G401 (cell line): ENCODE measurements around the gene CSNK1D. TPM values are rescaled to one million over a fixed set of nuclear protein-coding genes. Genes with fewer than 3 reads are reported as not detected.

Source experiments
- DNase-seq: peaks from one replicate; pipeline ENCODE4 v3.0.0-alpha.2; 2015; ENCODE audit warnings: low spot score
- in situ Hi-C: cut with HindIII; loops from 2 replicates; pipeline ENCODE4 v1.10.0; 2016; ENCODE audit warnings: low sequenced_read_pairs, mixed read lengths
- total RNA-seq: library from RNA; depleted of rRNA; stranded (reverse); fragments of >200 nt; shearing (Covaris generic); gene quantifications from 2 replicates; pipeline ENCODE4 v1.2.3, GENCODE V29; 2014

CSNK1D gene
- total RNA-seq, 1 experiment from 2014 or later, result 87.7 TPM

DNA sequence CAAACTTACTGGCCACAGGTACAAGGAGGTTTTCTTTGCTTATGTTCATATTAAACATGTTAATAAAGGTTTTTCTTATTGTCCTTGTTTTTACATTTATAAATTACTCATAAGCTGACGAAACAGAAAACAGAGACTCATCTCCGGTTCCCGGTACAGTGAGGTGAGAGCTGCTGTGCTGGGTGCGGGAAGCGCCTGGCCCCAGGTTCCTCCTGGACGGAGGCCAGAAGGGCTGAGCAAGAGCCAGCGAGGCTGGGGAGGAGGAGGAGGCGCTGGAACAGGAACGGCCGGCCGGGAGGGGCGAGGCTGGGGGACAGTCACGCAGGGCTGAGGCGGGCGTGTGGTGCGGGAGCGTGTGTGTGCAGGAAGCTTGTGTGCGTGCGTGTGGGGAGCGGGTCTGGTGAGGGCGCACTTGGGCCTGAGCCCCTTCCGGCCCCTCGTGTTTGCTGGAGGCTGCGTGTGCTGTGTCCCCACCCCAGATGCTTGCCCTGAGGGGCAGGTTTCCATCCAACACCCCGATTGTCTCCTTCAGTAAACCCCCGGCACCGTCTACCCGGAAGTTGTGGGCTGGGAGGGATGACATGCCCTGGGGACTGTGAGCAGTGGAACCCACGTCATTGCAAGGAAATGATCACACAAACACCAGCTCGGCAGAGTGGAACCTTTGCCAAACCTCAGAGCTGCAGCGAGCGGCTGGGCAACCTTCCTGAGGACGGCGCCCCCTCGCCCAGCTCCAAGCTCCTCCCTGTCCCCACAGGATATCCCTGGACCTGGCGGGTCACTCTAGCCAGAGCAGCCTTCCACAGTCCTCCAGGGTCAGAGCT lies 24.4 kb upstream of the CSNK1D start:
- DNase-seq, result peak; percentile 81
- in situ Hi-C loops, result loop anchor here (10.0 kb wide), 1 partner anchor 47 kb away; no protein-coding TSS in a partner anchor

DNA sequence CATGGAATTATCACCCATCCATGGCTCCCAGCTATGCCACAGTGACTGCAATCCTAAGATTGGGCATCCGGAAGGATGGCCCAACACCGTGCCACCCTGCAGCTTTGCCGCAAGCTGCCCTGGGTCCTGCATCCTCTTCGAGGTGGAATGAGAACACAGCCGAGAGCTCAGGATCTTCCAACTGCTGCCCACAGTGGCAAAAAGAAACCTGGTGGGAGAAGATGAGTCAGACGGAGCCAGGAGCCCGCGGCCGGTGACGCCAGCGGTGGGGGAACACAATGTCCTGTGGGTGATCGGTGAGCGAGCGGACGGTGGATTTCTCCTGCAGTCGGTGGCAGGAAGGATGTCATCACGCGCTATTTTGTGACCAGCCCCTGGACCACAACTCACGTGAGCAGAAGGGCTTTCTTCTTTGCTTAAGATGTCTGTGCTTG lies 23.8 kb upstream of the CSNK1D start:
- DNase-seq, result peak; percentile 84
- in situ Hi-C loops, result loop anchor here (10.0 kb wide), 1 partner anchor 48 kb away; no protein-coding TSS in a partner anchor

- in situ Hi-C loops, result loop anchor here (10.0 kb wide), 1 partner anchor 48 kb away; no protein-coding TSS in a partner anchor
- no peak for DNase-seq
Observed at GRCh38 chr17:82296511-82297279, 23.2 kb upstream of the CSNK1D start.

GRCh38 chr17:82295472-82295814 lies 21.9 kb upstream of the CSNK1D start:
- in situ Hi-C loops, result loop anchor here (10.0 kb wide), 1 partner anchor 49 kb away; no protein-coding TSS in a partner anchor
- DNase-seq, result no peak

GRCh38 chr17:82294064-82294773 lies 20.7 kb upstream of the CSNK1D start:
- in situ Hi-C loops, result loop anchor here (10.0 kb wide), 1 partner anchor 51 kb away; no protein-coding TSS in a partner anchor

DNA sequence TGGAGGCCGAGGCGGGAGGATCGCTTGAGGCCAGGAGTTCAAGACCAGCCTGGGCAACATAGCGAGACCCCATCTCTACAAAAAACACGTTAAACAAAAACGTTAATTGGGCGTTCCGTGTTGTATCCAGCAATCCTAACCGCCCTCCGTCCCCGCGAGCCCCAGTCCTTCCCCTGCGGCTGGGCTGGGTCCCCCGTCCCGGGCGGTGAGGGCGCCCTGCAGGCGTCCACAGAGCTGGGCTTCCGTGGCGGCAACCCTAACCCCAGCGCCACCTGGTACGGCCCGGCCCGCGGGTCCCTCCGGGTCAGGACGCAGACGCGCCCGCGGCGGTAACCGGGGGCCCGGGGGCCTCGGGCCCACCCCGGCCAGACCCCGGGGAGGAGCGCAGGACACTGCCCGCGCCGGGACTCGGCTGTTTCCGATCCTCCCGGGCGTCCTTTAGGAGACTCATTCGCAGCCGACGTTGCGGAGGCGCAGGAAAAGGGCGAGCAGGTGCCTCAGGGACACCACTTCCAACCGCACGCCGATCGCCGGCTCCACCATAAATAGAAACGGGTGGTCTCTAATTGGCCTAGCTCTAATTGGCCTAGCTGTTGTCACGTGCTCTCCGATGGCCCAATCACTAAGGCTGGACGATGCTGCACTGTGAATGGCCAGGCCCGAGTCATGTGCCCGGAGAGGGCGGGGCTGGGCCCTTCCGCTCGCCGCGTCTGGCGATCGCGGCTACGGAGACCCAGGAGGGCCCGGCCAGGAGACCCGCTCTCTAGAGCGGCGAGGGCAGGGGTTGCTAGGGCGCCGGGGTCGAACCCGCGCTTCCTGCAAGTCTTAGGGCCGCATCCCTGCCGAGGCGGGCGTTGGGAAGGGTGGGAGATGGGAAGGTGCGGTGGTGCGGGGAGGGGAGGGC lies 19.0 kb upstream of the CSNK1D start:
- DNase-seq, result peak; percentile 98
- in situ Hi-C loops, result loop anchor here (10.0 kb wide), 1 partner anchor 52 kb away; no protein-coding TSS in a partner anchor

More at GRCh38 chr17:82294064-82294773, 20.7 kb upstream of the CSNK1D start:
- DNase-seq, result no peak

DNA sequence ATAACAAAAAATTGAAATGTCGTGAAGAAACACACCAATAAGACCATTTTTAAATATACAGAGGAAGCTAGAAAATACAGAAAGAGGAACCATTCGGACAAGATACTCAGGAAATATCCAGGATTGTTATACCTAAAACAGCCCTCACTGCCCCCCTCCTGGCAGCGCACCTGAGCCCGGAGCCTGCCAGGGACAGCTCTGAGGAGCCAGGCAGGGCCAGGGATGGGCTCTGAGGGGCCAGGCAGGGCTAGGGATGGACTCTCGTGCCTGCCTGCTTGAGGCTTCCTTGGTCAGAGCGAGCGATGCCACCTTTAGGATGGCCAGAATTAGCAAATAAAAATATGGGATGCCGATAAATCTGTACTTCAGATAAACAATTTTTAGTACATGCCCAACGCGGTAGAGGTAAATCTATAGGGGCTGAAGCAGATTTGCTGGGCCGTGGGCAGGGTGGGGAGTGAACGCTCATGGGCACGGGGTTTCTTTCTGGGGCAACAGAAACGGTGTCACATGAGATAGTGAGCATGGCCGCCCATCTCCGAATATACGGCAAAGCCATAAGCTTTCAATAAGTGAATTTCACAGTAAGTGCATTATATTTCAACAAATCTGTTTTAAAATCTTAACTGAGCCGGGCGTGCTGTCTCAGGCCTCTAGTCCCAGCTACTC lies 18.2 kb upstream of the CSNK1D start:
- DNase-seq, result no peak
- in situ Hi-C loops, result loop anchor here (10.0 kb wide), 1 partner anchor 53 kb away; no protein-coding TSS in a partner anchor

- peak; percentile 75 for DNase-seq
- in situ Hi-C loops, result no loop called here
Observed at GRCh38 chr17:82287868-82288801, 14.6 kb upstream of the CSNK1D start.

DNA sequence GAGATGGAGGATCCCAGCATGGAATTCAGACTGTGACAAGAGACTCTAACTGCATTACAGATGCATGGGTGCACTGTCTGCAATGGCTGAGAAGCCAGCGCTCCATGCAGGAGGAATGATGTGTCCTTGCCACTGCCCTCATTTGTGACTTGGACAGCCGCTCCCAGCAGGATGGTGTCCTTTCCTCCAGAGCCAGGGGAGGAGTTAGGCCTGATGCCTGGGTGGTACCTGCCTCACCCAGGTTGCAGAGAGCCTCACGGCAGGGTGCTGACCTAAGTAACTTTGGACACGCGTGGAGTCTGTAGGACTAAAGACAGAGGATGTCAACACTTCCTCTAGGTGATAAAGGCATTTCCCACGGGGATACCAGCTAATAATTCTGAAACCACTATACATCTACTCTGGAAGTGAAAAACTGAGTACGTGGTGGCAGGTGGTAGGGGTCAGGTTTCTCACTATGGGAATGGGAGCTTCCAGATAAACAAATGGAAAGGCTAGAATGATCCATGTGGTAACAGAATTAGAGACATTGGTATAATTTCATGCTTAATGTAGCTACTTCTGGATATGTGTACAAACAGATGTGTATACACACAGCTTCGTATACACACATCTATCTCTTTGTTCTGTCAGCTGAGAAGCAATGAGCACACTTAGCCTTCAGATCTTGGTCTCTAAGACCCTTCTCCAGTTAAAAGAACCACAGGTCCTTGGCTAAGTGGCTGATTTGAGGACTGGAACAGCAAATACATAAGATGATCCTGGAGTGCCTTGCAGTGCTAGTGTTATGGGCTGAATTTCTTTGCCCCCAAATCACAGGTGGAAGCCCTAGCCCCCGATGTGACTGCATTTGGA lies 13.7 kb upstream of the CSNK1D start:
- in situ Hi-C loops, result no loop called here
- no peak for DNase-seq

- in situ Hi-C loops, result no loop called here
- no peak for DNase-seq
Observed at GRCh38 chr17:82285141-82285540, 11.6 kb upstream of the CSNK1D start.

- no peak for DNase-seq
- in situ Hi-C loops, result no loop called here
Observed at GRCh38 chr17:82283208-82283749, 9.8 kb upstream of the CSNK1D start.

- in situ Hi-C loops, result no loop called here
- DNase-seq, result peak; percentile 77
Observed at GRCh38 chr17:82282239-82283207, 9.0 kb upstream of the CSNK1D start.

- DNase-seq, result no peak
- in situ Hi-C loops, result no loop called here
Observed at GRCh38 chr17:82281502-82282238, 8.2 kb upstream of the CSNK1D start.

DNA sequence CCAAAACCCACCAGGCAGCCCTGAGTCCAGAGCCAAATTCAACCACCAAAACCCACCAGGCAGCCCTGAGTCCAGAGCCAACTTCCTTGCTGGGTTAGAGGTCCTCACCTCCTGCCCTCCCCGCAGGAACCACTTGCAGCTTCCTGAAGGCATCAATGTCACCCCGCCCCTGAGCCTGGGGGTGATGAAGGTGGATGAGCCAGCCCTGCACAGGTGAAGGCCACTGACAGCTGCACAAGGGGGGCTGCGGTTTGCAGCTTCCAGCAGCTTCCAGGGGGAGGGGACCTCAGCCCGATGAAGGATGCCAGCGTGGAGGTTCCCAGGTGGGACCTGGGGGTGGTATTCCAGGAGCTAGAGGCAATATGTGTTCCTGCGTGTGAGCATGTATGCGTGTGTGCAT lies 7.6 kb upstream of the CSNK1D start:
- in situ Hi-C loops, result no loop called here
- no peak for DNase-seq
